ENCODE data around the gene GMEB1. TPM values are rescaled to one million over a fixed set of nuclear protein-coding genes. Genes with fewer than 3 reads are reported as not detected.
A peak's percentile ranks its signal among the peaks of the same experiment; 100 is the strongest.
"Not testable (repeated sequence)": the region's sequence is repeated elsewhere in the genome, so short reads cannot be mapped to it uniquely, and the experiment has no call there.

GMEB1 gene
- total and polyA plus RNA-seq, 8 donors = 2.2 to 7.7 (median 4.1) TPM

- DNase-seq (no peak), ATAC-seq (no peak), FAIRE-seq (no peak)
- WGBS, 2 donors = 76 to 80% methylated on average over 4 of the region's 4 CpGs
- H3K36me3 ChIP-seq = peaks cover 0 to 7% (median 3%) of the 10 kb centered on the region in 3 donors
- no peak overlapping the region for H3K27ac ChIP-seq
- H3K27me3 ChIP-seq = no peaks in the 10 kb centered on the region
- no peaks in the 10 kb centered on the region for H3K9me3 ChIP-seq
- H3K4me1 ChIP-seq = peaks cover 0 to 3% (median 0%) of the 10 kb centered on the region in 3 donors
- intact Hi-C loops (cut with DNase I) = no loop called here
- no peak for TF ChIP-seq CTCF (IDR thresholded peaks at IDR 0.05)
- H3K4me3 ChIP-seq = no peak overlapping the region
These were observed 16.4 kb downstream of the GMEB1 start for GRCh38 chr1:28684937-28685336.

GRCh38 chr1:28691627-28692026 is 23.0 kb downstream of the GMEB1 start:
- DNase-seq; H3K27ac ChIP-seq; H3K27me3 ChIP-seq; intact Hi-C loops (cut with DNase I); ATAC-seq; H3K4me1 ChIP-seq; H3K4me3 ChIP-seq; FAIRE-seq; H3K9me3 ChIP-seq: not testable (repeated sequence)
- WGBS, 2 donors = 96 to 100% methylated on average over 1 of the region's 1 CpG
- peaks cover 0 to 23% (median 2%) of the 10 kb centered on the region in 3 donors for H3K36me3 ChIP-seq

- FAIRE-seq (no peak), ATAC-seq (no peak), DNase-seq (no peak)
- Histone ChIP-seq H3K4me3 (no peak overlapping the region), H3K36me3 (peaks cover 0 to 15% (median 12%) of the 10 kb centered on the region in 3 donors), H3K4me1 (no peaks in the 10 kb centered on the region), H3K27ac (no peak overlapping the region), H3K9me3 (no peaks in the 10 kb centered on the region), H3K27me3 (no peaks in the 10 kb centered on the region)
- intact Hi-C loops (cut with DNase I) = no loop called here
- no peak for TF ChIP-seq CTCF (IDR thresholded peaks at IDR 0.05)
- 73 to 82% methylated on average over 3 of the region's 3 CpGs for WGBS, 2 donors
These were observed 35.0 kb downstream of the GMEB1 start for GRCh38 chr1:28703629-28704028.

- 90 to 97% methylated on average over 2 of the region's 2 CpGs for WGBS, 2 donors
- DNase-seq (peak in 1 of 6 donors; percentile 2), ATAC-seq (no peak), FAIRE-seq (no peak)
- Histone ChIP-seq H3K36me3 (peaks cover 0 to 17% (median 0%) of the 10 kb centered on the region in 3 donors), H3K27ac (no peak overlapping the region), H3K4me1 (no peaks in the 10 kb centered on the region), H3K27me3 (no peaks in the 10 kb centered on the region), H3K4me3 (no peak overlapping the region), H3K9me3 (no peaks in the 10 kb centered on the region)
- intact Hi-C loops (cut with DNase I) = no loop called here
- TF ChIP-seq CTCF (IDR thresholded peaks at IDR 0.05) = no peak
These were observed 47.8 kb downstream of the GMEB1 start for GRCh38 chr1:28716336-28716735.

GRCh38 chr1:28718166-28718565 is 49.6 kb downstream of the GMEB1 start:
- TF ChIP-seq CTCF (IDR thresholded peaks at IDR 0.05) = no peak
- ATAC-seq = no peak
- FAIRE-seq = no peak
- H3K9me3 ChIP-seq = no peaks in the 10 kb centered on the region
- no peak overlapping the region for H3K4me3 ChIP-seq
- DNase-seq = no peak
- no peaks in the 10 kb centered on the region for H3K4me1 ChIP-seq
- no peak overlapping the region for H3K27ac ChIP-seq
- 96 to 100% methylated on average over 1 of the region's 1 CpG for WGBS, 2 donors
- intact Hi-C loops (cut with DNase I) = no loop called here
- peaks cover 0 to 17% (median 0%) of the 10 kb centered on the region in 3 donors for H3K36me3 ChIP-seq
- no peaks in the 10 kb centered on the region for H3K27me3 ChIP-seq

Measured in pancreas (tissue), 10 donors.